Transverse colon (tissue), 4 donors: ENCODE data around the gene DPT. TPM values are rescaled to one million over a fixed set of nuclear protein-coding genes. Genes with fewer than 3 reads are reported as not detected.

ENCODE experiments used
- DNase-seq: peaks from one replicate; pipeline ENCODE4 v3.0.0-alpha.2; 2019
- H3K27ac ChIP-seq, 4 donors: fragments of 200-600 bp; sonication (generic); 2 replicates each; pipeline ENCODE4 v1.5.1; 2016 to 2018; ENCODE audit warnings: inconsistent platforms in 4 of 4
- H3K27me3 ChIP-seq: fragments of 200-600 bp; sonication (generic); 2 replicates; pipeline ENCODE4 v1.5.1; 2017; ENCODE audit warnings: inconsistent platforms
- H3K36me3 ChIP-seq, 4 donors: fragments of 200-600 bp; sonication (generic); 2 replicates each; pipeline ENCODE4 v1.5.1; 2017 to 2019; ENCODE audit warnings: inconsistent platforms in 4 of 4
- H3K4me1 ChIP-seq, 4 donors: fragments of 200-600 bp; sonication (generic); 2 replicates each; pipeline ENCODE4 v1.5.1; 2017 to 2020; ENCODE audit warnings: inconsistent platforms in 4 of 4
- H3K4me3 ChIP-seq, 4 donors: fragments of 200-600 bp; sonication (generic); 1 replicate in 1 of 4; 2 replicates in 3 of 4; pipeline versions ENCODE4 v1.5.1 to v1.6.1; 2017 to 2019; ENCODE audit warnings: inconsistent platforms in 4 of 4
- H3K9me3 ChIP-seq, 2 donors: fragments of 200-600 bp; sonication (generic); 2 replicates each; pipeline ENCODE4 v1.5.1; 2017 to 2019; ENCODE audit warnings: inconsistent platforms in 2 of 2
- CTCF ChIP-seq, 5 experiments: fragments of 200-600 bp in 3 of 5; fragments of 450-650 bp in 2 of 5; sonication (generic) in 3 of 5; IDR thresholded peaks; 1 replicate in 2 of 5; 2 replicates in 3 of 5; pipeline ENCODE4 v1.5.1; 2016 to 2017; ENCODE audit warnings: antibody characterized with exemption in 5 of 5, inconsistent platforms in 3 of 5, mild to moderate bottlenecking in 2 of 5, moderate library complexity in 1 of 5
- EP300 ChIP-seq: sonication (generic); formaldehyde crosslinking; IDR thresholded peaks from one replicate; pipeline ENCODE4 v1.6.1; 2017; ENCODE audit warnings: antibody characterized with exemption, low read depth
- POLR2A ChIP-seq: fragments of 450-650 bp; IDR thresholded peaks from one replicate; pipeline ENCODE4 v1.6.1; 2016; ENCODE audit warnings: antibody characterized with exemption, mild to moderate bottlenecking, moderate library complexity
- POLR2AphosphoS5 ChIP-seq, 3 donors: sonication (generic); formaldehyde crosslinking; IDR thresholded peaks; one replicate each; pipeline ENCODE4 v1.6.1; 2016; ENCODE audit warnings: antibody characterized with exemption in 3 of 3
- WGBS, 2 donors: methylation state at CpG; one replicate each; pipeline ENCODE4 v1.1.5; 2018; ENCODE audit warnings: low coverage in 1 of 2; 5-methylcytosine and 5-hydroxymethylcytosine counted together
- in situ Hi-C, 4 donors: fragments of 200-750 bp; cut with MboI; loops; one replicate each; pipeline versions ENCODE4 v1.15.0 to v1.15.1; 2017; ENCODE audit warnings: low sequenced_read_pairs in 3 of 4, low pct_ligation_motif_present in 1 of 4, low pct_unique_long_range_greater_than_20kb in 1 of 4
- intact Hi-C: fragments of 100-400 bp; cut with DNase I; formaldehyde crosslinking; loops from one replicate; pipeline ENCODE4 v1.15.1; 2023; ENCODE audit warnings: low total_unique reads
- total RNA-seq, 4 donors: library from RNA; depleted of rRNA; stranded (reverse); fragments of >200 nt; gene quantifications; one replicate each; pipeline ENCODE4 v1.1.0, GENCODE V29; 2016

Gene DPT
- total RNA-seq, 4 donors from 2014 or later: 25.8 to 122 (median 59.8) TPM

DNA sequence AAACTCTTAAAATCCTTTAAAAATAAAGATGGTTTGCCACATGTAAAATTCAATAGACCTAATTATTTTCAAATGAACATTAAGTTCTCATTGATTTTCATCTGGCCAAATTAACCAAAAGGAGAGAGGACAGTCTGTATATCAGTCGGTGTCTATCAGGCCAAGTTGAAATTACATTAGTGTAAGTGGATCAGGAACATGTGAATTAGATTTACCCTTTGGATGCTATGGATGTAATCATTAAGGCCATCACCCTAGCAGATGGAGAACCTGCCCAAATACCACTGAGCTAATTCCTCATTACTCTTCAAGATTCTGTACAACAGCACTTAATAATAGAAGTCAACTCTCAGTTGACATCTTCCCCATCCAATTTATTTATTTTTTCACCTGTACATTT is 29.5 kb upstream of the DPT start:
- WGBS, 2 donors: 89 to 98% methylated on average over 1 of the region's 1 CpG
- H3K36me3 ChIP-seq: no peaks in the 10 kb centered on the region
- H3K4me3 ChIP-seq: no peak overlapping the region

GRCh38 chr1:168755800-168756418 is 26.9 kb upstream of the DPT start:
- peaks cover 6 to 18% (median 14%) of the 10 kb centered on the region in 4 donors for H3K4me1 ChIP-seq
- WGBS, 2 donors: 68 to 100% methylated on average over 2 to 5 of the region's 5 CpGs
- no peak overlapping the region for H3K27ac ChIP-seq
- H3K36me3 ChIP-seq: no peaks in the 10 kb centered on the region
- DNase-seq: no peak
- no peak overlapping the region for H3K4me3 ChIP-seq
- TF ChIP-seq POLR2A (no peak), CTCF (IDR thresholded peaks at IDR 0.05) (no peak), POLR2AphosphoS5 (IDR thresholded peaks at IDR 0.05) (no peak), EP300 (no peak)
- in situ Hi-C loops (no loop called here), intact Hi-C loops (no loop called here)
- H3K27me3 ChIP-seq: no peaks in the 10 kb centered on the region
- H3K9me3 ChIP-seq: no peaks in the 10 kb centered on the region

More for the DNA sequence above, 29.5 kb upstream of the DPT start:
- intact Hi-C loops: no loop called here
- no peaks in the 10 kb centered on the region for H3K4me1 ChIP-seq
- no peaks in the 10 kb centered on the region for H3K27me3 ChIP-seq
- in situ Hi-C loops: no loop called here
- no peaks in the 10 kb centered on the region for H3K9me3 ChIP-seq
- no peak for TF ChIP-seq POLR2A
- TF ChIP-seq EP300: no peak
- no peak for TF ChIP-seq POLR2AphosphoS5 (IDR thresholded peaks at IDR 0.05)
- TF ChIP-seq CTCF (IDR thresholded peaks at IDR 0.05): no peak
- DNase-seq: no peak
- no peak overlapping the region for H3K27ac ChIP-seq

GRCh38 chr1:168752171-168752832 is 23.3 kb upstream of the DPT start:
- in situ Hi-C loops (no loop called here), intact Hi-C loops (no loop called here)
- Histone ChIP-seq H3K9me3 (no peaks in the 10 kb centered on the region), H3K36me3 (no peaks in the 10 kb centered on the region), H3K27ac (peak overlapping the region in 1 of 4 donors; percentile 2), H3K4me1 (peaks cover 6 to 26% (median 14%) of the 10 kb centered on the region in 4 donors), H3K27me3 (no peaks in the 10 kb centered on the region), H3K4me3 (no peak overlapping the region)
- peak; percentile 27 for DNase-seq
- TF ChIP-seq EP300 (no peak), POLR2A (no peak)
- 36 to 45% methylated on average over 7 to 8 of the region's 8 CpGs for WGBS, 2 donors

DNA sequence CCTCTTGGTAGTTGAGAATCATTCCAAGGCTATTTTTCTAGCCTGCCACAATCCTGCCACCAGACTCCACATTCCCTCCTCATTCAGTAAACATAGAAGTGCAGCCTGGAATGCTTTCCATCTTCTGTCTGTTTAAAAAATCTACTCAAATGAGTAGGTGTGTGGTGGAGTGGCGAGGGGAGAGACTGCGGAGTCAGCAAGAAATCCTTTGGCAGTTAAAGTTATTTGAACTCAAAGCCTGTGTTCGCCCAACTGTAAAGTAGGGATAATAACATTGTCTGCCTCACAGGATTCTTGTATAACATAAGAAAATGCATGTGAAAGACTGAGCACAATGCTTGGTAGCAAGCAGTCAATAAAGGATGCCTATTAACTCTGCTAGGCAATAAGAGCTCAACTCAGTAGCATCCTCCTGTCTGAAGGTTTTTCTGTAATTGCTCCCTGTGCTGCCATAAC is 22.2 kb upstream of the DPT start:
- no peak for DNase-seq
- TF ChIP-seq EP300: no peak
- TF ChIP-seq CTCF (IDR thresholded peaks at IDR 0.05): peak in 1 of 5 experiments; percentile 19
- in situ Hi-C loops (no loop called here), intact Hi-C loops (no loop called here)
- no peak overlapping the region for H3K4me3 ChIP-seq
- H3K36me3 ChIP-seq: no peaks in the 10 kb centered on the region
- H3K27me3 ChIP-seq: no peaks in the 10 kb centered on the region
- H3K9me3 ChIP-seq: no peaks in the 10 kb centered on the region
- H3K27ac ChIP-seq: peak overlapping the region in 1 of 4 donors; percentile 4
- WGBS, 2 donors: 36 to 67% methylated on average over 3 of the region's 3 CpGs
- H3K4me1 ChIP-seq: peaks cover 6 to 26% (median 14%) of the 10 kb centered on the region in 4 donors
